Endothelial cell (in vitro differentiated cells): ENCODE data around the gene ZRANB1. TPM values are rescaled to one million over a fixed set of nuclear protein-coding genes. Genes with fewer than 3 reads are reported as not detected.

Source experiments
- DNase-seq: peaks from one replicate; pipeline ENCODE4 v3.0.0; 2021; ENCODE audit warnings: low spot score
- H3K27ac Mint-ChIP-seq: one replicate; pipeline ENCODE4 v1.8.0; 2021; ENCODE audit warnings: mixed read lengths, inconsistent platforms; ENCODE audit not compliant: unreplicated experiment
- H3K27me3 Mint-ChIP-seq: one replicate; pipeline ENCODE4 v1.8.0; 2021; ENCODE audit warnings: mild to moderate bottlenecking, moderate library complexity, mixed read lengths, inconsistent platforms; ENCODE audit not compliant: unreplicated experiment
- H3K36me3 Mint-ChIP-seq: one replicate; pipeline ENCODE4 v1.8.0; 2021; ENCODE audit warnings: mild to moderate bottlenecking, low read depth, mixed read lengths, inconsistent platforms; ENCODE audit not compliant: unreplicated experiment
- H3K4me1 Mint-ChIP-seq: one replicate; pipeline ENCODE4 v1.8.0; 2021; ENCODE audit warnings: mild to moderate bottlenecking, mixed read lengths, inconsistent platforms; ENCODE audit not compliant: unreplicated experiment
- H3K4me3 Mint-ChIP-seq: one replicate; pipeline ENCODE4 v1.8.0; 2021; ENCODE audit warnings: mild to moderate bottlenecking, mixed read lengths, inconsistent platforms; ENCODE audit not compliant: unreplicated experiment
- H3K9me3 Mint-ChIP-seq: one replicate; pipeline ENCODE4 v1.8.0; 2021; ENCODE audit warnings: mixed read lengths, inconsistent platforms; ENCODE audit not compliant: unreplicated experiment
- total RNA-seq: library from RNA; stranded (reverse); fragmentation: NEBNext Ultra II Directional; extraction: Animal tissue kit (Norgen Biotek cat#: 25700); gene quantifications from one replicate; pipeline ENCODE4 v1.2.1, GENCODE V29; 2021; ENCODE audit not compliant: unreplicated experiment
- TF ChIP-seq, protein P1 (sequence below): fragments of 200-600 bp; sonication (generic); IDR thresholded peaks from one replicate; pipeline ENCODE4 v1.5.0; 2021; ENCODE audit warnings: antibody characterized with exemption; ENCODE audit not compliant: unreplicated experiment

Gene ZRANB1
- total RNA-seq, 1 donor from 2014 or later = 22.4 TPM

DNA sequence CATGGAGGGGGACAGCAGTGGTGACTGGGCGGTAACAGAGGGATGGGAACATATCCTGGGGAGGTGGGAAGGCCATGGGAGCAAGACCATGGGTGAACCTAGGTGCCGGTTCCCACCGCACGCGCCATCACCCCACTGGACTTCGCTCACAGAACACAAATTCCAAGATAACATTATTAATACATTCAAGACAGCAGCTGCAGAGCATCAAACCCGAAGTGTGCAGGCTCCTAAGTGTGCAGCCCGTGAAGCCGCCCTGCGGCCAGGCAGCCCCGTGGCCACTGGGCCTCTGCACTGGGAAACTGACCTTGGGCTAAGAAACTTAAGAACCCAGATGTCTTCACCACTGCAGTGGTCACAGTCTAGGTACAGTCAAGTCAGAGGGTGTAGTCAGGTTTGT is 42.8 kb upstream of the ZRANB1 start:
- Mint-ChIP-seq H3K4me3 (no peak overlapping the region), H3K4me1 (no peaks in the 10 kb centered on the region), H3K9me3 (no peaks in the 10 kb centered on the region), H3K27me3 (no peaks in the 10 kb centered on the region), H3K27ac (no peak overlapping the region), H3K36me3 (no peaks in the 10 kb centered on the region)
- no peak for DNase-seq
- TF ChIP-seq, protein P1, sequence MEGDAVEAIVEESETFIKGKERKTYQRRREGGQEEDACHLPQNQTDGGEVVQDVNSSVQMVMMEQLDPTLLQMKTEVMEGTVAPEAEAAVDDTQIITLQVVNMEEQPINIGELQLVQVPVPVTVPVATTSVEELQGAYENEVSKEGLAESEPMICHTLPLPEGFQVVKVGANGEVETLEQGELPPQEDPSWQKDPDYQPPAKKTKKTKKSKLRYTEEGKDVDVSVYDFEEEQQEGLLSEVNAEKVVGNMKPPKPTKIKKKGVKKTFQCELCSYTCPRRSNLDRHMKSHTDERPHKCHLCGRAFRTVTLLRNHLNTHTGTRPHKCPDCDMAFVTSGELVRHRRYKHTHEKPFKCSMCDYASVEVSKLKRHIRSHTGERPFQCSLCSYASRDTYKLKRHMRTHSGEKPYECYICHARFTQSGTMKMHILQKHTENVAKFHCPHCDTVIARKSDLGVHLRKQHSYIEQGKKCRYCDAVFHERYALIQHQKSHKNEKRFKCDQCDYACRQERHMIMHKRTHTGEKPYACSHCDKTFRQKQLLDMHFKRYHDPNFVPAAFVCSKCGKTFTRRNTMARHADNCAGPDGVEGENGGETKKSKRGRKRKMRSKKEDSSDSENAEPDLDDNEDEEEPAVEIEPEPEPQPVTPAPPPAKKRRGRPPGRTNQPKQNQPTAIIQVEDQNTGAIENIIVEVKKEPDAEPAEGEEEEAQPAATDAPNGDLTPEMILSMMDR = no peak

DNA sequence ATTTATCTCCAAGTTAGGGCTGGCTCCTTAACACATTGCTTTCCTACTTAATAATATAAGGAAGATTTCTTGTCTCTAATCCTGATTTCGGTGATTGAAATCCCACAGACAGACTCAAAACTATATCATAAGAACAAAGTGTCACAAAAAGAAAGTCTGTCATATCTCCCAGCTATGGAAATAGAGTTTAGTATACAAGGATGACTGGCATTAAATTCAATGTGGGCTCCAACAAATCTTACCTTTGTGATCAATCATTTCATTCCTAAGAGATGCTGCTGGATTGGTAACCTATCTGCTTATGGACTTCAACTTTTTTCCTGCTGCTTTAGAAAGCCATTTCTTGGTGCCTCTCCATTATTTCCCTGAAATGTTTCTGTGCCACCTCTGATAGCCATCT is 39.5 kb upstream of the ZRANB1 start:
- TF ChIP-seq, protein P1 = no peak
- Mint-ChIP-seq H3K9me3 (no peaks in the 10 kb centered on the region), H3K27me3 (no peaks in the 10 kb centered on the region), H3K27ac (no peak overlapping the region), H3K36me3 (no peaks in the 10 kb centered on the region), H3K4me3 (no peak overlapping the region), H3K4me1 (no peaks in the 10 kb centered on the region)
- DNase-seq = no peak

DNA sequence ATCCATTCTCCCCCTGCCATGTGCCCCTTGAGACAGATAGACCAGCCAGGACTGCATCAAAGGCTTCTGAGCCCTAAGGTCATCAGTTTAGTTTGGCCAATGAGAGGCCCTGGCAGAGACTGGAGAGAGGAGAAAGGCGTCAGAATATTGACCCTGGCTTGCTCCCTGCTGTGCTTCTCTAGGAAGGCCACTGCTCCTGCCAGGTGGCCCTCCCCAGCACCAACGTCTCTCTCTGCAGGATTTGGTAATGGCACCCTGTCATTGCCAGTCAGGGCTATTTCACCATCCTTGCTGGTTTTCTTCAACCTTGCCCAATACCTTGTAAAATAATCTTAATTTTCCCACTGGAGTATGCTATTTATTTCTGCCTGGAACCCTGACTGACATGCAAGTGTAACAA is 38.8 kb upstream of the ZRANB1 start:
- Mint-ChIP-seq H3K27ac (no peak overlapping the region), H3K9me3 (no peaks in the 10 kb centered on the region), H3K36me3 (no peaks in the 10 kb centered on the region), H3K4me3 (no peak overlapping the region), H3K4me1 (no peaks in the 10 kb centered on the region), H3K27me3 (no peaks in the 10 kb centered on the region)
- TF ChIP-seq, protein P1 = no peak
- DNase-seq = no peak

DNA sequence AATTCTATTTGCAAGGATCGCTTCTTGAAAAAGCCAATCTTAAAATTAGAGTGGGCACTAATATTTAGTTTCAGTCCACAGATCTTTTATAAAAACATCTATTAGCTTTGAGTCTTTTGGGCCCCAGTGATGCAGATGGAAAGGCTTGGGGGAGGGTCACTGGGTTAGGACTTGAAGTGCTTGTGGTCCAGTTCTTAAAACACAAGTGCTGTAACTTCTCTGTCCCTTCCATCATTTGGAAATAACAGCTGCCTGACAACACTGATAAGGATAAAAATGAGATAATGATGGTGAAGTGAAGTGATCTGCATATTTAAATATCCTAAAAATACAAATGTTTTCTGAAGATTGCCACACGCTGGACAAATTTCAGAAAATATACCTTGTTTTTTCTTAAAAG is 37.1 kb upstream of the ZRANB1 start:
- Mint-ChIP-seq H3K4me3 (no peak overlapping the region), H3K4me1 (no peaks in the 10 kb centered on the region), H3K27ac (no peak overlapping the region), H3K9me3 (no peaks in the 10 kb centered on the region), H3K36me3 (no peaks in the 10 kb centered on the region), H3K27me3 (no peaks in the 10 kb centered on the region)
- no peak for DNase-seq
- TF ChIP-seq, protein P1 = no peak

DNA sequence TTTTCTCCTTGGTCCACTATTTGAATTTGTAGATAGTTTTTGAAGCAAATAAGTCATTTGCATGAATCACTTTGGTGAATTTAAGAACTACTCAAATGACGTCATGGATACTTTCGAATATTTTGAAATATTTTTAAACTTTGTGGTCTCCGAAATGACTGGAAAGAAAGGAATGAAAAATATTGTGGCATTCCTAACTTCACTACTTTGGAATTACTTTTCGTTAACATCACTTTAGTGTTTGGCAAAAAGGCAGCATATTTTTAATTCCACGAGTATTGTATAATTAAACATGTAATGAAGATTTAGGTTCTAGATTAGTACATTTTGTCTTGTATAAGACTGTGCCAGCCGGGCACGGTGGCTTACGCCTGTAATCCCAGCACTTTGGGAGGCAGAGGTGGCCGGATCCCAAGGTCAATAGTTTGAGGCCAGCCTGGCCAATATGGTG is 35.3 kb upstream of the ZRANB1 start:
- no peaks in the 10 kb centered on the region for H3K36me3 Mint-ChIP-seq
- H3K4me3 Mint-ChIP-seq = no peak overlapping the region
- peaks cover 11% of the 10 kb centered on the region for H3K4me1 Mint-ChIP-seq
- no peaks in the 10 kb centered on the region for H3K27me3 Mint-ChIP-seq
- DNase-seq = no peak
- H3K9me3 Mint-ChIP-seq = no peaks in the 10 kb centered on the region
- H3K27ac Mint-ChIP-seq = no peak overlapping the region
- TF ChIP-seq, protein P1 = no peak
